ENCODE measurements around the gene NT5C1A.

GRCh38 chr1:39638965-39639304, 33.0 kb downstream of the NT5C1A start:
- TF ChIP-seq CTCF (IDR thresholded peaks at IDR 0.05) (no peak), POLR2A (IDR thresholded peaks at IDR 0.05) (no peak)
